SK-N-SH (cell line): Measurements from ENCODE around the gene PI4K2A.

Source experiments
- CTCF ChIP-seq: fragments of 200-600 bp; sonication (generic); IDR thresholded peaks from 2 replicates; pipeline ENCODE4 v1.6.1; 2017; ENCODE audit warnings: antibody characterized with exemption, mild to moderate bottlenecking, moderate library complexity
- ELF1 ChIP-seq: IDR thresholded peaks from 2 replicates; pipeline ENCODE4 v1.4.0; 2012
- JUND ChIP-seq: IDR thresholded peaks from 2 replicates; pipeline ENCODE4 v1.4.0; 2012
- NFIC ChIP-seq: IDR thresholded peaks from 2 replicates; pipeline ENCODE4 v1.4.0; 2012; ENCODE audit warnings: borderline replicate concordance
- PBX3 ChIP-seq: IDR thresholded peaks from 2 replicates; pipeline ENCODE4; 2012
- RCOR1 ChIP-seq: fragments of 150-350 bp; IDR thresholded peaks from 2 replicates; pipeline ENCODE4 v1.6.1; 2017; ENCODE audit warnings: antibody characterized with exemption, low read length
- SIN3A ChIP-seq: IDR thresholded peaks from 2 replicates; pipeline ENCODE4 v1.6.1; 2012; ENCODE audit warnings: low read depth, mild to moderate bottlenecking, low read length, moderate library complexity, borderline replicate concordance
- TAF1 ChIP-seq: IDR thresholded peaks from 2 replicates; pipeline ENCODE4 v1.6.1; 2012; ENCODE audit warnings: low read depth, mild to moderate bottlenecking, low read length, moderate library complexity, borderline replicate concordance
- TEAD4 ChIP-seq: IDR thresholded peaks from 2 replicates; pipeline ENCODE4 v1.4.0; 2012; ENCODE audit warnings: mild to moderate bottlenecking, borderline replicate concordance; ENCODE audit not compliant: insufficient read depth
- TF ChIP-seq, protein P1 (sequence below): IDR thresholded peaks from 2 replicates; pipeline ENCODE4 v1.6.1; 2012; ENCODE audit warnings: mild to moderate bottlenecking, low read depth, low read length, moderate library complexity
- TF ChIP-seq, protein P2 (sequence below): fragments of 150-350 bp; IDR thresholded peaks from 2 replicates; pipeline ENCODE4 v1.6.1; 2017; ENCODE audit warnings: antibody characterized with exemption, low read length, low read depth, borderline replicate concordance

- no peak for TF ChIP-seq NFIC
- TF ChIP-seq TAF1 = no peak
- TF ChIP-seq CTCF = no peak
- TF ChIP-seq, protein P1, sequence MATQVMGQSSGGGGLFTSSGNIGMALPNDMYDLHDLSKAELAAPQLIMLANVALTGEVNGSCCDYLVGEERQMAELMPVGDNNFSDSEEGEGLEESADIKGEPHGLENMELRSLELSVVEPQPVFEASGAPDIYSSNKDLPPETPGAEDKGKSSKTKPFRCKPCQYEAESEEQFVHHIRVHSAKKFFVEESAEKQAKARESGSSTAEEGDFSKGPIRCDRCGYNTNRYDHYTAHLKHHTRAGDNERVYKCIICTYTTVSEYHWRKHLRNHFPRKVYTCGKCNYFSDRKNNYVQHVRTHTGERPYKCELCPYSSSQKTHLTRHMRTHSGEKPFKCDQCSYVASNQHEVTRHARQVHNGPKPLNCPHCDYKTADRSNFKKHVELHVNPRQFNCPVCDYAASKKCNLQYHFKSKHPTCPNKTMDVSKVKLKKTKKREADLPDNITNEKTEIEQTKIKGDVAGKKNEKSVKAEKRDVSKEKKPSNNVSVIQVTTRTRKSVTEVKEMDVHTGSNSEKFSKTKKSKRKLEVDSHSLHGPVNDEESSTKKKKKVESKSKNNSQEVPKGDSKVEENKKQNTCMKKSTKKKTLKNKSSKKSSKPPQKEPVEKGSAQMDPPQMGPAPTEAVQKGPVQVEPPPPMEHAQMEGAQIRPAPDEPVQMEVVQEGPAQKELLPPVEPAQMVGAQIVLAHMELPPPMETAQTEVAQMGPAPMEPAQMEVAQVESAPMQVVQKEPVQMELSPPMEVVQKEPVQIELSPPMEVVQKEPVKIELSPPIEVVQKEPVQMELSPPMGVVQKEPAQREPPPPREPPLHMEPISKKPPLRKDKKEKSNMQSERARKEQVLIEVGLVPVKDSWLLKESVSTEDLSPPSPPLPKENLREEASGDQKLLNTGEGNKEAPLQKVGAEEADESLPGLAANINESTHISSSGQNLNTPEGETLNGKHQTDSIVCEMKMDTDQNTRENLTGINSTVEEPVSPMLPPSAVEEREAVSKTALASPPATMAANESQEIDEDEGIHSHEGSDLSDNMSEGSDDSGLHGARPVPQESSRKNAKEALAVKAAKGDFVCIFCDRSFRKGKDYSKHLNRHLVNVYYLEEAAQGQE = no peak
- TF ChIP-seq, protein P2, sequence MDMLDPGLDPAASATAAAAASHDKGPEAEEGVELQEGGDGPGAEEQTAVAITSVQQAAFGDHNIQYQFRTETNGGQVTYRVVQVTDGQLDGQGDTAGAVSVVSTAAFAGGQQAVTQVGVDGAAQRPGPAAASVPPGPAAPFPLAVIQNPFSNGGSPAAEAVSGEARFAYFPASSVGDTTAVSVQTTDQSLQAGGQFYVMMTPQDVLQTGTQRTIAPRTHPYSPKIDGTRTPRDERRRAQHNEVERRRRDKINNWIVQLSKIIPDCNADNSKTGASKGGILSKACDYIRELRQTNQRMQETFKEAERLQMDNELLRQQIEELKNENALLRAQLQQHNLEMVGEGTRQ = no peak
- no peak for TF ChIP-seq JUND
- TF ChIP-seq SIN3A = no peak
- TF ChIP-seq ELF1 = no peak
- TF ChIP-seq PBX3 = no peak
- no peak for TF ChIP-seq TEAD4
- TF ChIP-seq RCOR1 = no peak
Observed at GRCh38 chr10:97711640-97712572, 71.4 kb downstream of the PI4K2A start.
